ENCODE measurements around the gene FRMD3.

FRMD3 gene

GRCh38 chr9:83433846-83434245, 104.4 kb downstream of the FRMD3 start:
- H3K9me3 ChIP-seq (ENCODE audit: severe bottlenecking), result no peaks in the 10 kb centered on the region
- DNase-seq, result no peak
- no peaks in the 10 kb centered on the region for H3K36me3 ChIP-seq
- H3K27ac ChIP-seq, result no peak overlapping the region
- no peak overlapping the region for H3K4me3 ChIP-seq (ENCODE audit: low read depth, low read length)
- H3K27me3 ChIP-seq (ENCODE audit: insufficient read depth, low read depth, severe bottlenecking), result no peaks in the 10 kb centered on the region
- no peak for TF ChIP-seq CTCF (IDR thresholded peaks at IDR 0.05; ENCODE audit: low read depth, low read length)

GRCh38 chr9:83432877-83433550, 105.2 kb downstream of the FRMD3 start:
- no peak for TF ChIP-seq CTCF (IDR thresholded peaks at IDR 0.05; ENCODE audit: low read depth, low read length)
- H3K36me3 ChIP-seq, result no peaks in the 10 kb centered on the region
- H3K4me3 ChIP-seq (ENCODE audit: low read depth, low read length), result no peak overlapping the region
- H3K27me3 ChIP-seq (ENCODE audit: insufficient read depth, low read depth, severe bottlenecking), result no peaks in the 10 kb centered on the region
- H3K9me3 ChIP-seq (ENCODE audit: severe bottlenecking), result no peaks in the 10 kb centered on the region
- H3K27ac ChIP-seq, result no peak overlapping the region
- no peak for DNase-seq

- no peak for DNase-seq
- Histone ChIP-seq H3K27me3 (ENCODE audit: insufficient read depth, low read depth, severe bottlenecking) (no peaks in the 10 kb centered on the region), H3K4me3 (ENCODE audit: low read depth, low read length) (no peak overlapping the region), H3K36me3 (no peaks in the 10 kb centered on the region), H3K9me3 (ENCODE audit: severe bottlenecking) (no peaks in the 10 kb centered on the region), H3K27ac (no peak overlapping the region)
- no peak for TF ChIP-seq CTCF (IDR thresholded peaks at IDR 0.05; ENCODE audit: low read depth, low read length)
These were observed 106.0 kb downstream of the FRMD3 start for GRCh38 chr9:83432104-83432627.

- H3K27me3 ChIP-seq (ENCODE audit: insufficient read depth, low read depth, severe bottlenecking), result no peaks in the 10 kb centered on the region
- DNase-seq, result no peak
- no peaks in the 10 kb centered on the region for H3K9me3 ChIP-seq (ENCODE audit: severe bottlenecking)
- no peak overlapping the region for H3K4me3 ChIP-seq (ENCODE audit: low read depth, low read length)
- H3K36me3 ChIP-seq, result no peaks in the 10 kb centered on the region
- H3K27ac ChIP-seq, result no peak overlapping the region
- no peak for TF ChIP-seq CTCF (IDR thresholded peaks at IDR 0.05; ENCODE audit: low read depth, low read length)
These were observed 106.8 kb downstream of the FRMD3 start for GRCh38 chr9:83431101-83432060.

- no peak for TF ChIP-seq CTCF (IDR thresholded peaks at IDR 0.05; ENCODE audit: low read depth, low read length)
- Histone ChIP-seq H3K9me3 (ENCODE audit: severe bottlenecking) (no peaks in the 10 kb centered on the region), H3K36me3 (no peaks in the 10 kb centered on the region), H3K27ac (no peak overlapping the region), H3K27me3 (ENCODE audit: insufficient read depth, low read depth, severe bottlenecking) (no peaks in the 10 kb centered on the region), H3K4me3 (ENCODE audit: low read depth, low read length) (no peak overlapping the region)
- no peak for DNase-seq
These were observed 107.5 kb downstream of the FRMD3 start for GRCh38 chr9:83430681-83431080.
